K562 (cell line): ENCODE measurements around the gene HARS2. TPM values are rescaled to one million over a fixed set of nuclear protein-coding genes. Genes with fewer than 3 reads are reported as not detected.

Experiments used
- ATF3 ChIP-seq, 2 experiments: fragments of 450-650 bp in 1 of 2; sonication (generic) in 1 of 2; formaldehyde crosslinking in 1 of 2; IDR thresholded peaks in 1 of 2; conservative IDR thresholded peaks in 1 of 2; 2 replicates each; pipeline versions ENCODE4 v1.6.1 to v1.8.1; 2016 to 2023; ENCODE audit warnings: mild to moderate bottlenecking in 2 of 2, moderate library complexity in 2 of 2, inconsistent platforms in 1 of 2, missing genetic modification reagents in 1 of 2
- CBX3 ChIP-seq, 2 experiments: IDR thresholded peaks; 1 replicate in 1 of 2; 2 replicates in 1 of 2; pipeline ENCODE4 v1.6.1; 2012; ENCODE audit warnings: inconsistent platforms in 2 of 2, low read length in 2 of 2, borderline replicate concordance in 1 of 2, control low read depth in 1 of 2
- CCAR2 ChIP-seq: fragments of 200-400 bp; formaldehyde crosslinking; IDR thresholded peaks from 2 replicates; pipeline ENCODE4 v1.6.1; 2017; ENCODE audit warnings: mild to moderate bottlenecking, low read depth, low read length
- CREB1 ChIP-seq, 2 experiments: sonication (generic) in 1 of 2; formaldehyde crosslinking in 1 of 2; IDR thresholded peaks; 2 replicates each; pipeline versions ENCODE4 v1.6.1 to v1.8.0; 2012 to 2022; ENCODE audit warnings: inconsistent platforms in 1 of 2, mild to moderate bottlenecking in 1 of 2, missing genetic modification reagents in 1 of 2, moderate library complexity in 1 of 2
- FUS ChIP-seq: fragments of 200-400 bp; formaldehyde crosslinking; optimal IDR thresholded peaks from 2 replicates; pipeline ENCODE3; 2017; ENCODE audit warnings: low read depth, low read length
- MAZ ChIP-seq, 2 experiments: fragments of 450-650 bp in 1 of 2; sonication (generic) in 1 of 2; formaldehyde crosslinking; IDR thresholded peaks in 1 of 2; conservative IDR thresholded peaks in 1 of 2; 2 replicates each; pipeline versions ENCODE4 v1.4.0 to v1.5.0; 2020; ENCODE audit warnings: mild to moderate bottlenecking in 1 of 2, missing genetic modification reagents in 1 of 2
- MCM7 ChIP-seq, 2 experiments: fragments of 450-650 bp; IDR thresholded peaks; 2 replicates each; pipeline ENCODE4 v1.6.1; 2016 to 2018
- MYBL2 ChIP-seq, 2 experiments: fragments of 450-650 bp in 1 of 2; sonication (generic) in 1 of 2; formaldehyde crosslinking in 1 of 2; IDR thresholded peaks; 2 replicates each; pipeline versions ENCODE4 v1.6.1 to v1.8.1; 2017 to 2022; ENCODE audit warnings: borderline replicate concordance in 1 of 2, inconsistent platforms in 1 of 2, low read depth in 1 of 2, mild to moderate bottlenecking in 1 of 2, missing genetic modification reagents in 1 of 2, moderate library complexity in 1 of 2
- RERE ChIP-seq: sonication (generic); formaldehyde crosslinking; IDR thresholded peaks from 2 replicates; pipeline ENCODE4 v1.8.0; 2023; ENCODE audit warnings: missing genetic modification reagents, mild to moderate bottlenecking, borderline replicate concordance
- SAP30 ChIP-seq: fragments of 200-600 bp; sonication (generic); IDR thresholded peaks from 2 replicates; pipeline ENCODE4 v1.6.1; 2012; ENCODE audit warnings: borderline replicate concordance, low read depth, mild to moderate bottlenecking, moderate library complexity, low read length, control low read depth, inconsistent platforms; ENCODE audit not compliant: insufficient read depth, poor library complexity, severe bottlenecking
- TRIM24 ChIP-seq, 2 experiments: fragments of 450-650 bp; IDR thresholded peaks; 2 replicates each; pipeline ENCODE4 v1.6.1; 2016
- ZNF76 ChIP-seq: fragments of 250-450 bp; sonication (Bioruptor Pico); IDR thresholded peaks from 2 replicates; pipeline ENCODE4 v1.4.0; 2020; ENCODE audit warnings: mild to moderate bottlenecking, moderate library complexity, borderline replicate concordance
- polyA plus RNA-seq, 8 experiments: library from polyadenylated mRNA; depleted of rRNA in 4 of 8; stranded (reverse) in 5 of 8; unstranded in 3 of 8; fragments of >200 nt; fragmentation: Nextera tagmentation in 2 of 8; fragmentation: Illumina TruSeq in 1 of 8; extraction: Ambion mirVana in 2 of 8; extraction: Trizol in 1 of 8; gene quantifications; 2 replicates each; pipeline versions ENCODE4 v1.2.1 to v1.2.3, GENCODE V29; 2011 to 2014; ENCODE audit warnings: inconsistent platforms in 1 of 8, missing spikeins in 1 of 8
- total RNA-seq, 7 experiments: library from RNA; depleted of rRNA in 6 of 7; stranded (reverse); fragments of >200 nt in 6 of 7; fragmentation: Illumina TruSeq in 2 of 7; extraction: Trizol in 2 of 7; gene quantifications; 2 replicates each; pipeline versions ENCODE4 v1.2.1 to v1.2.3, GENCODE V29; 2011 to 2021; ENCODE audit warnings: low replicate concordance in 1 of 7
- TF ChIP-seq, protein P1 (sequence below): fragments of 450-650 bp; formaldehyde crosslinking; conservative IDR thresholded peaks from 2 replicates; pipeline ENCODE4 v1.4.0; 2022; ENCODE audit warnings: mild to moderate bottlenecking, missing genetic modification characterization
- TF ChIP-seq, protein P2 (sequence below): fragments of 450-650 bp; IDR thresholded peaks from 2 replicates; pipeline ENCODE4 v1.6.1; 2016; ENCODE audit warnings: mild to moderate bottlenecking

Gene HARS2
- total and polyA plus RNA-seq, 9 of the 15 experiments (the other 6 are each of a cell fraction or from before 2014, with no cell fraction given), result 8.5 to 41.6 (median 27.1) TPM

DNA sequence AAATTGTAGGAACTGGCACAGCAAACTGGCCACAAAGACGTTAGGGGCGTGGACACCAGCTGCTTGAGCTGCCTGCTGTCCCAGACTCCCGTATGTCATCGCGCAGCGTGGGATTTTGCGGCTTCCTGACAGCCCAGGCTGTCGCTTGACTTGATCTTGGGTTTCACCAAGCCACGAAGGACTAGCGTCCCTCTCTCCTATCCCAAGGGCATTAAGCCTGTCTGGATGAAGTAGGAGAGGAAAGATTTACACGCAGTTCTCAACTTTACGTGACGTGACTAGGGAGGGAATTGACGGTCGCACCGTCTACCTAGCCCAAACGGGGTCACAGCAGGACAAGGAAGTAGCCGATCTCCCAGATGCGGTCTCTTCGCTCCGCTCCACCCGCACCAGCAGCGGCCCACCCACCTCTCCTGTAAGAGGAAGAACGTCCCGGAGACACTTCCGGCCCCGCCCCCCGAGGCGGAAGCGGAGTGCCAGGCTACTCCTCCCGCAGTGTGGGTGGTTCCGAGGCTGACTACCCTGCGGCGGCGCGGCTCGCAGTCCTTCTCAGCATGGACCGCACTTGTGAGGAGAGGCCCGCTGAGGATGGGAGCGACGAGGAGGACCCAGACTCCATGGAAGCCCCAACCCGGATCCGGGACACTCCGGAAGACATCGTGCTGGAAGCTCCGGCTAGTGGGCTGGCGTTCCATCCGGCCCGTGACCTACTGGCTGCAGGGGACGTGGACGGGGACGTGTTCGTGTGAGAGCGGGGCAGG, 26.7 kb upstream of the HARS2 start, which contains the start of gene WDR55 (continued):
- TF ChIP-seq MYBL2 (IDR thresholded peaks at IDR 0.05; ENCODE audit: low read depth) (no peak), MYBL2 (CRISPR knock-in tag; IDR thresholded peaks at IDR 0.05; ENCODE audit: borderline replicate concordance) (no peak), ZNF76 (CRISPR knock-in tag) (no peak), RERE (CRISPR knock-in tag) (no peak), ATF3 (IDR thresholded peaks at IDR 0.05) (no peak), ATF3 (CRISPR knock-in tag; conservative IDR thresholded peaks at IDR 0.05) (peak; percentile 82; the same call in 1 of the 2 replicates), FUS (no peak), CBX3 (IDR thresholded peaks at IDR 0.05; ENCODE audit: borderline replicate concordance in 1 of 2, low read length in 2 of 2) (peak in 1 of 2 experiments; percentile 77; a peak in 1 of 3 replicates), CREB1 (IDR thresholded peaks at IDR 0.05) (peak; percentile 77), CREB1 (CRISPR knock-in tag; IDR thresholded peaks at IDR 0.05) (peak; percentile 54; the same call in 1 of the 2 replicates), MAZ (CRISPR knock-in tag; conservative IDR thresholded peaks at IDR 0.05 in 1 of 2, IDR thresholded peaks at IDR 0.05 in 1 of 2) (peak; percentile 95 to 99), MCM7 (IDR thresholded peaks at IDR 0.05) (no peak), SAP30 (peak; percentile 85), TRIM24 (IDR thresholded peaks at IDR 0.05) (peak in 1 of 2 experiments; percentile 75; a peak in 2 of 4 replicates), CCAR2 (no peak)
- TF ChIP-seq, protein P1, sequence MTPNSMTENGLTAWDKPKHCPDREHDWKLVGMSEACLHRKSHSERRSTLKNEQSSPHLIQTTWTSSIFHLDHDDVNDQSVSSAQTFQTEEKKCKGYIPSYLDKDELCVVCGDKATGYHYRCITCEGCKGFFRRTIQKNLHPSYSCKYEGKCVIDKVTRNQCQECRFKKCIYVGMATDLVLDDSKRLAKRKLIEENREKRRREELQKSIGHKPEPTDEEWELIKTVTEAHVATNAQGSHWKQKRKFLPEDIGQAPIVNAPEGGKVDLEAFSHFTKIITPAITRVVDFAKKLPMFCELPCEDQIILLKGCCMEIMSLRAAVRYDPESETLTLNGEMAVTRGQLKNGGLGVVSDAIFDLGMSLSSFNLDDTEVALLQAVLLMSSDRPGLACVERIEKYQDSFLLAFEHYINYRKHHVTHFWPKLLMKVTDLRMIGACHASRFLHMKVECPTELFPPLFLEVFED, result peak; percentile 60
- TF ChIP-seq, protein P2, sequence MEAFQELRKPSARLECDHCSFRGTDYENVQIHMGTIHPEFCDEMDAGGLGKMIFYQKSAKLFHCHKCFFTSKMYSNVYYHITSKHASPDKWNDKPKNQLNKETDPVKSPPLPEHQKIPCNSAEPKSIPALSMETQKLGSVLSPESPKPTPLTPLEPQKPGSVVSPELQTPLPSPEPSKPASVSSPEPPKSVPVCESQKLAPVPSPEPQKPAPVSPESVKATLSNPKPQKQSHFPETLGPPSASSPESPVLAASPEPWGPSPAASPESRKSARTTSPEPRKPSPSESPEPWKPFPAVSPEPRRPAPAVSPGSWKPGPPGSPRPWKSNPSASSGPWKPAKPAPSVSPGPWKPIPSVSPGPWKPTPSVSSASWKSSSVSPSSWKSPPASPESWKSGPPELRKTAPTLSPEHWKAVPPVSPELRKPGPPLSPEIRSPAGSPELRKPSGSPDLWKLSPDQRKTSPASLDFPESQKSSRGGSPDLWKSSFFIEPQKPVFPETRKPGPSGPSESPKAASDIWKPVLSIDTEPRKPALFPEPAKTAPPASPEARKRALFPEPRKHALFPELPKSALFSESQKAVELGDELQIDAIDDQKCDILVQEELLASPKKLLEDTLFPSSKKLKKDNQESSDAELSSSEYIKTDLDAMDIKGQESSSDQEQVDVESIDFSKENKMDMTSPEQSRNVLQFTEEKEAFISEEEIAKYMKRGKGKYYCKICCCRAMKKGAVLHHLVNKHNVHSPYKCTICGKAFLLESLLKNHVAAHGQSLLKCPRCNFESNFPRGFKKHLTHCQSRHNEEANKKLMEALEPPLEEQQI, result no peak
